HT1080 (cell line): ENCODE measurements around the gene ABR. TPM values are rescaled to one million over a fixed set of nuclear protein-coding genes. Genes with fewer than 3 reads are reported as not detected.

Experiments
- DNase-seq: peaks from one replicate; pipeline ENCODE4 v3.0.0-alpha.2; 2015; ENCODE audit warnings: low read depth
- total RNA-seq: library from RNA; depleted of rRNA; stranded (reverse); fragments of >200 nt; shearing (Covaris generic); gene quantifications from 2 replicates; pipeline ENCODE4 v1.2.3, GENCODE V29; 2014

ABR gene
- total RNA-seq, 1 experiment from 2014 or later = 71.2 TPM

DNA sequence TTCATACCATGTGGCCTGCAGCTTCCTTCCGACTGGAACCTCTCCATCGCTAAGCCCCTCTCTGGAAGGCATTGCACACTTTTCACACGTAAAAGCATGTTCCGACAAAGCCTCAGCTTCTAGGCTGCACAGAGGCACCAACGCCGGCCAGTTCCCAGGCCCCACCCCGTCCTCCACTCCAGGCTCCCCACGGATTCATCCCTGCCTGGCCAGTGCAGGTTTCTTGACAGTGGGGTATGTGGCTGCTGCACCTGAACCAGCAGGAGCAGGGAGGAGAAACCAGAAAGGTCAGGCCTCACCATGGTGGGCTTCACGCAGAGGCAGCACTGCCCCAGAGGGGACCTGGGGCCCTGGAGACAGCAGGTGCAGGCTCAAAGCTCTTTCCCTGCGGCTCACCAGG is 168.6 kb downstream of the ABR start:
- no peak for DNase-seq

DNA sequence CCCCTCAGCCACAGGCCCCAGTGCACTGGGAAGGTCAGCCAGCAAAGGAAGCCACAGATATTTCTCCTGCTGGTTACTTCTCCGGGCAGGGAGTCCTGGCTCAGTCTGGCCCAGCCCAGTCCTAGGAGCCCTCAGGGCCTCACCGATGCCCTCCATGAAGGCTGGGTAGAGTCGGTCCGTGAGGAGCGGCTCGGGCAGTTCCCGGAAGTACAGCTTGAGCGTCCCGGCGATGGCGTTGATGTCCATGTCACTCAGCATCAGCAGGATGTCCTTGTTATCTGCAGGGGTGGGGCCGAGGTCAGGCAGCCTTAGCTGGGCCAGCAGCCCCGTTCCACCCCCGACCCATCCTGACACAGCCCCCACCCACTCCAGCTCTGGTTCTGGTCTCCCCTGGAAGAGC is 169.2 kb downstream of the ABR start:
- no peak for DNase-seq

DNA sequence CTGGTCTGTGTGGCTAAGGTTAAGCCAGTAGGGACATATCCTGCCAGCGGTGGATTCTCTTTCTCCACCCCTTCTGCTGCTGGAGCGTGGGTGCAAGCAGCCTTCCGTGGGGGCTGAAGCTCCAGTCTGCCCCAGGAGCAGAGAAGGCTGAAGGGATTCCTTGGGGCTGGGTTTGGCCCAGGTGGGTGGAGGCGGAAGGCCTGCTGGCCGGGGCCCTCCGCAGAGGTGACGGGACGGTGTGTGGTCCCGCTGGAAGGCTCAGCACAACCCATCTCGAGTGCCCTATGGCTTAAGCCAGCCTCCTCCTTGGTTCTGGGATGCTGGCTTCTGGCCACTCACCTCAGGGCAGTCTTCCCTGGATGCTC is 169.7 kb downstream of the ABR start:
- no peak for DNase-seq

DNA sequence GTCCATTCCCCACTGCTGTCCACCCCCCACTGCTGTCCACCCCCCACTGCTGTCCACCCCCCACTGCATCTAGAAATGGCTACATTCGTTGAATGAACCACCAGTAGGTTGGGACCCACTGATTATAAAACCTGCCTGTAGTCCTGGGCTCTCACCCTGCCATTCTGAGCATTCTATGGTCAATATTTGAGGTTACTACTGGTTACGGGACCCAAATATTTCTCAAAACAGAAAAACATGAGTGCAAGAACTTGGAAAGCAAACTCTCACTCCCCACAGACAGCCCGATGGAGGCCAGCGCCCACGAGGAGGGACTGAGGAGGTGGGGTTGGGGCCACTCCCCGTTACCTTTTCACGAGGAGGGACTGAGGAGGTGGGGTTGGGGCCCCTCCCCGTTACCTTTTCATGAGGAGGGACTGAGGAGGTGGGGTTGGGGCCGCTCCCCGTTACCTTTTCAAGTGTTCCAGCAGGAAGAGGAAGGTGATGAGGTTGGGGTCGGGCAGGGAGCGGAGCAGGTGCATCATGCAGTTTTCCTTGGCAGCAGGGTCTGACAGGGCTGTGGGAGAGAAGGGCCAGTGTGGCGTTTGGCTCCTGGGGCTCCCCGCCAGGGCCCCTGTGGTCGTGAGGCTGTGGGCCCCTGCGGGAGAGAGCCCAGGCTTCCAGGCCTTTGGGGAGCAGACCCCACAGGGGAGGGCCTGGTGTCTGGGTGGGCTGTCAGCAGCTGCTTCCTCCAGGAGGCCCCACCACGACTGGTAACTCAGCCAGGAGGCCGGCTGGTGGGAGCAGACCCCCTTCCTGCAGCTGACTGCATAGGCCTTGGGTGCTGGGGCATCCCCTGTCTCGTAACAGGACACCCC is 170.3 kb downstream of the ABR start:
- DNase-seq = no peak

DNA sequence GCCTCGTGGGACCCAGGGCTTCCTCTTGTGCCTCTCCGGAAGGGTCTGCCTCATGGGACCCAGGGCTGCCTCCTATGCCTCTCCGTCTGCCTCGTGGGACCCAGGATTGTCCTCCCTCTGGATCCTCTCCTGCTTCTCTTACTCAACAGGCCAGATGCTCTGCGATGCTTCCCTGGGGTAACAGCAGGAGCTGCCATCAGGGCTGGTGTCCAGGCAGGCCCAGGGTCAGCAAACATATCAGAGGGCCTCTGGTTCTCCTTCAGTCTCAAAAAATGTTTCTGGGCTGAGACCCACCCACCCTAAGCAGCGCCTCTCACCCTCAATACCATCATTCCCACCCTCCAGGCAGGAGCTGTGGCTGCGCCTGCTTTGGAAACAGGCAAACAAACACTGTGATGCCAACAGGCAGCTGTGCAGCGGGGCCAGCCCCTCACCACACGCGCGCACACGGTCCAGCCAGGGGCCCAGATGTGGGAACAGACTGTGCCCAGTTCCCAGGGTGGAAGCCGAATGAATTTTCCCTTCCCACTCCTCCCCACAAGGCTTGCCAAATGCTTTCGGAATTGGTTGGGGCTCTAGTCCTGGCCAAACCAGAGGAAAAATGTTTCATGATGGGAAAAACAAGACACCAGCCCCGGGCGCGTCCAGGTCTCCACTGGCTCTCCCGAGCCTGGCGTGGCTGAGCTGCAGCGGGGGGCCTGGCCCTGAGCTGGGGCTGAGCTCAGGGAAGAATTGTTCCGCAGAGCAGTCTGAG is 171.6 kb downstream of the ABR start:
- DNase-seq = no peak

DNA sequence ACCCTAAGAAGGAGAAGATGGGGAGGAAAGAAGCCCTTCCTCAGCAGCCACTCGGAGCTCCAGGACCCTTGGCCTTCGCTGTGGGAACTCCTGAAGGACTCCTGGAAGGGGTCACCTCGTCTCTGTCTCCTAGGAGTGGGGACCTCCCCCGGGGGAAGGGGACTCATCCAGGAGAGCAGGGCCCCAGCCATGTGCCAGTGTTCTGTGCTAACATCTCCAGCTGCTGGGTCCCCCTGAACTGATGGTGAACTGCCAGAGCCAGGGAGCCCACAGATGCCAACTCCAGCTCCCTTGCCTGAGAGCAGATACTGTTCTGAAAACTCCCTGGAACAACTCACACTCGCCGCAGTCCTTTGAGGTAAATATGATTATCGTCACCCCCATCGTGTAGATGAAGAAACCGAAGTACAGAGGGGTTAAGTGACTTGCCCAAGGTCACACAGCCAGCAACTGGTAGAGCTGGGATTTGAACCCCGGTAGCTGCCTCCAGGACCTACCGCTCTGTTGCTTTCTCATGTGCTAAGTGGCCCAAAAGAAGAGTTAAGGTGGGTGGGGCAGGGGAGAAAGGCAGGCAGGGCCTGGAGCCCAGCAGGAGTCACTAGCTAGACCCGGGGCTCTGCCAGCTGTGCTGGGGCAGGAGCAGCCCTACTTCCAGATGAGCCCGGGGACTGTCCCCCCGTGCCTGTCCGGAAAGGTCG is 172.3 kb downstream of the ABR start:
- DNase-seq = no peak

DNA sequence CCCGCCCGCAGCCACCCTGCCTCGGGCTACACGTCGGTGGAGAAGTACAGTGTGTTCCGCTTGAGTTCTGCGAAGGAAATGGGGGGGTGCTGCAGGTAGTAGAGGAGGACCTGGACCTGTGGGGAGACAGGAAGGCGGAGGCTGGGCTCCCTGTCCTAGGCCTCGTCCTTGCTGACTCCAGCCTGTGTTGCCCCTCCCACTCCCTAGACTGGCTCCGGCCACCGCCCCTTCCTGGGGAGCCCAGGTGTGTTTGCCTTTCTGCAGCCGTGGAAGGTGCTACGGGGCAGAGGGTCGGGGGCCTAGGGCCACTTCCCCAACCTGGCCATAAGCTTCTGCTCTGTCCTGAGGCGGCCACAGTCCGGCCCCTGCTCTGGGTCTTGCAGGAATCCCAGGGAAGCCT is 173.7 kb downstream of the ABR start:
- DNase-seq = no peak

DNA sequence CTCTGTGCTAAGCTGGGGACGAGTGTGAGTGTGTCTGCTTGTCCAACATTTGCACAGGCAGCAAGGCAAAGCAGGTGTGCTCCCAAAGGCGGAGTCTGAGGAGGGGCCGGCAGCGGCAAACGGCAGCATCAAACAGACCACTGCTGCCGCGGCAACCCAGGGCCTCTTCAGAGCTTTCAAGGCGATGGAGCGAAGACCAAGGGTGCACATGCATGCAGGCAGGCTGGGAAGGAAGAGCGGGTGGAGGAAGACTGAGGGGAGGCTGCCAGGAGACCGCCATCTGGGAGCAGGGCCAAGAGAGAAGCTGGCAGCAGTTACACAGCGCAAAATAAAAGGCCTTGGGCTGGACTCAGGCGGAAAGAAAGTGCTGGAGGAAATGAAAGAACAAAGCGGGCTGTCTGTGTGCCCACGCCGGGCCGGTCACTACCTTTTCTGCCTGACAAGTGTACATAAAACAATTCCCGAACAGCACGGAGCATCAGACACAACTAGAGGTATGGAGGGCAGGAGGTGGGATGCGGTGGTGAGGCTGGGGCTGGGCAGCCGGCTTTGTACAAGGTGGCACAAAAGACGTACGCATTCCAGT is 174.3 kb downstream of the ABR start:
- DNase-seq = no peak

DNA sequence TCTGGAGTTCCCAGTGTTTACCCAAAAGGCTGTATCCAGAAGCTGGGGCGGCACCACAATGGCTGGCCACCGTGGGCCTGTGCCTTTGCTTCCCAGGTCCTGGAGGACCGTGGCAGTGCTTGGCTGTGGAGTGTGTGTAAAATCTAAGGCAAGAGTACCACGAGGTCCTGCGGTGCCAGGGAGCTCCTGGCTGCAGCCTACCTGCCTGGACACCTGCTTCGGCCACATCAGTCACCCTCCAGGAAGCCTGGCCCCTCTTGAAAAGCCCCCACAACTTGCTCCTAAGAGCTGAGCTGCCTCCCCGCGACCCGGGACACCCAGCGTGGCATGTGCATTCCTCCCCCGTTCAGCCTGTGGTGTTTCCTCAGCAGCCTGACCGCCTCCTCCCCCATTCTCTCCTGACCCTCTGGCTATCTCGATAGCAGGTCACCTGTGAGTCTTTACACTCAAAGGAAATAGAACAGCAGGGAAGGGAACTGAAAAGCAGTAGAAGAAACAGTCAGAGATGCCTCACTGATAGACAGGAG is 174.9 kb downstream of the ABR start:
- no peak for DNase-seq

DNA sequence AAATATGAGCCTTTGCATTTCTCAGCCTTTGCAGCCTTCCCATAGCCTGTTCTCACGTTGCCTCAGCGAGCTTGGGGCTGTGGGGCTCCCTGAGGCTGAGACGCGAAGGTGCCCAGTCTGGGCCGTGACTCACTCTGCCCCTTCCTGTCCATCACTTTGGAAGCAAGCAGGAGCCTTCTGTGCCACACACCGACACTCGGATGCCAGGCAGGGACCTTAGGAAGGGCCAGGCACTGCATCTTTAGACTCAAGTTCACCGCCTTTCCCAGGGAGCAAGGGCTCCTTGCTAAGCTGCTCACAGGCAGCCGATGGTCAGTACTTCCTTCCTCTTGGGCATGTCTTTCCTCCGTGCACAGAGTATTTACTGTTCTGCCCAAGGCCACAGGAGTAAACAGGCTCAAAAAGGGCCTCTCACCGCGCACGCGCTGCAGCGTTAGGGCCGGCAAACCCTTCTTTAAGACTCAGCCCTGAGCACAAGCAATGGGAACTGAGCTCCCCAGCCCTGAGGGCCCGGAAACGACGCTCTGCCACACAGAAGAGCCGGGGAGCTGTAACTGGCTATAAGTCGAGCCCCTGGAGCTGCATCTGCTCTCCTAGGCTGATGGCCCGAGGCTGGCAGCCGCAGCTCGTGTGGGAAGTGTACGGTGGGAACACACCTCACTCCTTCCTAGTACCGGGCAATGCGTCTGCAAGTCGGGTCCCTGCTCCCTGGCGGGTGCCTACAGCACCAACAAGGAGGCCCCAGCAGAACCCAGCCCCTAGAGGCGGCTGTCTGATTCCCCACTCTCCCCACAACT is 175.6 kb downstream of the ABR start:
- DNase-seq = no peak

DNA sequence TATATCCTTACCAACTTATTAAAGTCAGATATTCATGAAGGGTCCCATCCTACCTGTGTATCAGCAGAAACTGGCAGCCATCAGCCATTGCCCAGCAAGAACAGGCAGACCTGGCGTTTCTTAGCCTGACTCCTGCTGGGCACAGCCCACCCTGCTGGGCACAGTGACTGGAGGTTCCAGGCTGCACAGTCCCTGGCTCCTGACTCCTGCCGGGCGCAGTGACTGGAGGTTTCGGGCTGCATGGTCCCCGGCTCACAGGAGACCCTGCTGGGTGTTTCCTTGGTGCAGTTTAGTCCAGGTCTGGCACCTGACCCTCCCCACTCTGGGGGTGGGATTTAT is 176.2 kb downstream of the ABR start:
- no peak for DNase-seq

DNA sequence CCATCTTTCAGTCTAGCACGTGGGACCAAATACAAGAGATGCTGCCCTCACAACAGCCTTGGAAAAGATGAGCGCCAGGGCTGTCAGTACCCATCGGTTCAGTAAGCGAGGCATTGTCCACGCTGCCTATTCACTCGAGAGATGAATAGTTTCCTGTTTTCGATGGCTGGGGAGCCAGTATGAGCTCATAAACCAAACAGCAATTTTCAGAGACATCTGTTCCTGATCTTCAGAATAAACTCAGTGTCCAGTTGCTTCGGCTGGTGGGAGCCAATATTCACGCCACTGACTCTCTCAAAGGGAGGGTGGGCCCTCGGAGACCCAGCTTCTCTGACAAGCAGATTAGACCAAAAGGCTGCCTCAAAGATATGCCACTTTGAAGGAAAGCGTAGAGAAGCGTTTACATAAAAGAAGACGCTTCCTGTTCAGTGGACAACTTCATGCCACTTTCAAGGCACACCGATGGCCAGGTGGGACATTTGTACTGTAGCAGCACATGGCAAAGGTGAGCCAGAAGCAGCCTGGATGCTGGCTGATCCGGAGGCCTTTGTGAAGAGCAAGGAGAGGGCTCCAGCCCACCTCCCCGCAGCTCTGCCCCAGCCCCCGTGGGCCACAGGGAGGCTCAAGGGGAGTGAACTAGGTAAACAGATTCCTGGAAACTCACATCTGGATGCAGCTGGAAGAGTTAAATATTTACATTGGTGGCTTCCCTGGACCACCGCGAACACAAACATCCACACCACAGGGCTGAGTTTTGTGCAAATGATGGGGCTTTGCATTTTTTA is 176.8 kb downstream of the ABR start:
- no peak for DNase-seq

DNA sequence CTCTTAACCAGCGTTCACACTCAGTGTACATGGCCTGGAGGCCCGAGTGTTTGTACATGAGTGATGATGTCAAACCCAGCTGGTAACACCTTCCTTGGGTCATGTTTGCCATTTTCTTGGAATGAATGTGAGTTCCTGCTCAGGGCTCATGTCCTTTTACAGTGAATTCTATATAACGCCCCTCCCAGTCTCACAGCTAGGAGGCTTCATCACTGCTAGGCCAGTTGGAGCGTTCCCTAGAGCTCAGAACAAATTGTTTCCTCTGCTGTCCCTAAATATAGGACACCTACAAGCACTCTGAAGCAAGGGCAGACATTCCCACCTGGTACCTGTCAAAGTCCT is 177.4 kb downstream of the ABR start:
- no peak for DNase-seq

DNA sequence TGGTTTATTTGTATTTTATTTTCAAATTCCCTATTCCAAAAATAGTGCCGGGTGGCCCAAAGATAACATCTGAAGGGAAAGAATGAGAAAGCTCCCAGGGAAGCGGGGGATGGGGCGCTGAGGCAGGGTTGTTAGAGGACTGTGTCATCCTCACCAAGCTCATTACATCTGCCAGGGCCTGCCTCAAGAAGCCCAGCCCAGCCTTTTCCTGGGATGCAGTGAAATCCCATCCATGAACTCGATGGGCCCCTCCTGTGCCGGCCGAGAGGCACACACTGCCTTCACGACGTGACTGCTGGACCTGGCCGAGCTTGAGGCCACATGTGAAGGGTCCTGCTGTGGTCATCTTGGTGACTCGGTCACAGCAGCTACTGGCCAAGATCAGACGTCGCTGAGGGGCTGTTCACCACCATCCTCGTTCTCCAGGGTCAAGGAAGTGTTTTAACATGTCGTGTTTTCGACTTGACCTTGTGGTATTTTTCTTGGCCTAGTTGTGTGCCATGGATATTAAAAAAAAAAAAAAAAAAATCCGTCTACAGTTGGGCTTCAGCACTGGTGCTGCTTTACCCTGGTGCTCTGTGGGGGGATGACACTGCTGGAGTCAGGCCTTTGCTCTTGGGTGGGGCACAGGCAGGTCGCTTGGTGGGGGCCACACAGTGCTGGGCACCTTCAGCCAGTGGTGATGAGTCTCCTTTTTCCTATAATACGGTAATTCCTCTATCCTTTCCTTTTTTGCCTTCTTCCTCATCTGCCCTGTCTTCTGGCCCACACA is 178.0 kb downstream of the ABR start:
- no peak for DNase-seq

DNA sequence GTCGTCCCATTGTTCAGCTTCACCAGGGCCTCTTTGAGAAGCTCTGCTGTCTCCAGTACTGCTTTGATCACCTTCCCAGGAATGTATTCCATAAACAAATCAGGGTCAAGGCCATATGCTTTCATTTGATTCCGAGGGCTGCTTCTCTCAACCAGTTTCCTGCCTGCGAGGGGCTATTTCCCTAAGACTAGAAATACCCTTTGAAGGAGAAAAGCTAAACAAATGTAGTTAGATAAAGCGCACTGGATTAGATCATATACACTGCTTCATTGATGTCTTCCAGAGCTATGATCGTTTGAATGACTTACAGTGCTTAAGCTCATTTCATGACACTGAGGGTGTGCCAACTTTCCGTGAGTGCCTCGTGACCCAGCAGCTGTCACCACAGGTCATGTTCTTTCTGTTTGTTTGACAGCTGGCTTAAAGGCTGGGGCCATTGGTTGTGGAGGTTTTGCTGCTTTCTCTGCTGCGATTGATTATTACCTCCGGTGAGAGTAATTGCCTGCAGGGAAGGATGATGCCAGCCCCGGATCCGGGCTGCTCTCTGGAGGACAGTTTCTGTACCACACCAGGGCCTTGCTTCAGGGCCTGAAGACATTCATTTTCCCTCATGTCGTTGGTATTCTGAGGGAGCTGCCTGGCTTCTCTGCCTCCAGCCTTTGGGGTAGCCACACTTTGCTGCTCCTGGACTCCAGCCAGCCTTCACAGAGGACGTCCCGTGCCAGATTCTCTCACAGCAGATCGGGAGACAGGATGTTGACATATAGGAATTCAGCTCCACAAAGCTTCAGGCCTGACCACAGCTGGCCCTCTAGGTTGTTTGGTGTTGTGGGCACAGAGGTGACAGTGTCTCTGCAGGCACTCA is 179.0 kb downstream of the ABR start:
- peak; percentile 24 for DNase-seq

DNA sequence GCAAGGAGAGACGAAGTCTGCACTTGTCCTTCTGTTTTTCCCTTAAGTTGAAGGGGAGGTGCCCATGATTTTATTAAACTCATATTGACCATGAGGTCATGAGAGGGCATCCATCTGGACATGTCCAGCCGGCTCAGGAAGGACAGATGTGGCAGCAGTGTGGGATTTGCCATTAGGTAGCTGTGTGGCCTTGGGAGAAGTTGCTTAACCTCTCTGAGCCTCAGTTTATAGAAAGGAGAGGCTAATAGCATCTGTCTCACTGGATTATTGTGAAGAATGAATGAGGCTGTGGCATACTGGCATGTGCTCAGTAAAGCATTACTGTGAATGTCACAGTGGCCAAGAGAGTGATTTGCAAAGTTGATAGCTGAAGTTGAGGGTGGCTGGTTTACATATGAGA is 181.7 kb downstream of the ABR start:
- DNase-seq = no peak

DNA sequence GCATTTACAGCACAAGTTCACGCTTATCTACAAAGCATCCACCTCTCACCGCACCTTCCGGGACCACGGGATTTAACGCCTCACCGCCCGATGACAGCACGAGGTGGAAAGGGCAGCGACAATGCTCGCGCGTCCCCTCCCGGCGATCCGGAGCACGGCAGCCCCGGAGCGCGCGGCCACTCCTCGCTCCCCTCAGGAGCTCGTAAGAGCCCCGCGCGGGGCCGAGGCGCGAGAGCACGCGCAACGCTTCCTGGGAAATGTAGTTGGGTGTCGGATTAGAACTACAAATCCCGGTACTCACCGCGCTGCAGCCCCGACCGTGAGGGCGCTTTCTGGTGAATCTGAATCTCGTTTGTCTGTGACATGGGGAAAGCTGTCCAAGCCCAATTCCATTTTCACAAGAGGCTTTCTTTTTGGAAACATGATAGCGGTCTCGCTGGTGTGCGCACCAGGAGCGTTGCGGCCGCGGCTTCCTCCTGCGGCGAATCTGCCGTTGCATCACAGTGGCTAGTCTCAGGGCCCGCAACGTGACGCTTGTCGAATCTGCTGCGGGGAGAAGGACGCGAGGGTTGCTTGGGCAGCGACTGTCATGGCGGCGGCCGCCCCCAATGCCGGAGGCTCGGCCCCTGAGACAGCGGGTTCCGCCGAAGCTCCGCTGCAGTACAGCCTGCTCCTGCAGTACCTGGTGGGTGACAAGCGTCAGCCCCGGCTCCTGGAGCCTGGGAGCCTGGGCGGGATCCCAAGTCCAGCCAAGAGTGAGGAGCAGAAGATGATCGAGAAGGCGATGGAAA is 183.0 kb downstream of the ABR start, which contains the start of gene TIMM22:
Gene TIMM22, plus strand, starts transcription at position 576 of the 791 bp plus-strand sequence. Its CDS starts 14 bp downstream, at position 590.
- peak; percentile 97 for DNase-seq
